Measurements from ENCODE around the gene KRTAP22-1. TPM values are rescaled to one million over a fixed set of nuclear protein-coding genes. Genes with fewer than 3 reads are reported as not detected.

Gene KRTAP22-1
- total RNA-seq, 2 experiments from 2014 or later = not detected

DNA sequence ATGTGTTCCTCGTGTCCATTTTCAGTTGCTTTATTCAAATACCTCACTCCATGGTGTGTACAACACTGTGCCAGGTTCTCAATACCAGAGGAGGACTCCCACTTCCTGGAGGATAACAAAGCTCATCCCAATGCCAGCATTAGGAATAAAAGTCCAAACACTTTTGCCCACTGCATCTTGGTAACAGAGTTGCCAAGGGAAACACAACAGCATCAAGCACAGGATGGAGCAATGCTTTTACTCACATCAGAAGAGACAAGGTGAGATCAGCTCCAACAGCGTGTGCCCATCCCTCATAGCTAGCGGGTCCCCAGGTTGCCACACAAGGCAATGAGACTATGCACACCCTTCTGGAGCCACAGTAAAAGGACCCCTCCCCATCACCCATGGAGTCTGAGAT lies 22.5 kb downstream of the KRTAP22-1 start:
- POLR2A ChIA-PET = no interaction called here
- CTCF ChIA-PET = no interaction called here

GRCh38 chr21:30625449-30626165 lies 24.7 kb downstream of the KRTAP22-1 start:
- ChIA-PET CTCF (no interaction called here), POLR2A (no interaction called here)

GRCh38 chr21:30628109-30628508 lies 27.2 kb downstream of the KRTAP22-1 start:
- ChIA-PET POLR2A (no interaction called here), CTCF (no interaction called here)

DNA sequence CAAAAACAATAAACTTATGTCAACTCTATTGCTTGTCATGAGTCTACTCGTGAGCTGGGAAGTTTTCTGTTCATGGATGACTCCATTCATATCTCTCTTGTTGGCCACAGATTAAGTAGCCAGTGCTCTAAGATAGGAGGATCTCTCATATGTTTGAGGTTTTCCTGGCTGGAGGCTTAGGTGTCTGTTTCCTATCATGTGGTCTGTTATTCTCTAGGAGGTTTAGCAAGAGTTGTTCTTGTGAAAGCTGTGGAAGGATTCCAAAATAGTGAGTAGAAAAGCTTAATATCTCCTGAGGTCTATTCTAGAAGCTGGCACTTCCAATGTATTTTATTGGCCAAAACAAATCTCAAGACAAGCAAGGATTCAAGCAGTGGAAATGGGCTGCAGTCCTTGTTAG lies 28.3 kb downstream of the KRTAP22-1 start:
- POLR2A ChIA-PET = no interaction called here

DNA sequence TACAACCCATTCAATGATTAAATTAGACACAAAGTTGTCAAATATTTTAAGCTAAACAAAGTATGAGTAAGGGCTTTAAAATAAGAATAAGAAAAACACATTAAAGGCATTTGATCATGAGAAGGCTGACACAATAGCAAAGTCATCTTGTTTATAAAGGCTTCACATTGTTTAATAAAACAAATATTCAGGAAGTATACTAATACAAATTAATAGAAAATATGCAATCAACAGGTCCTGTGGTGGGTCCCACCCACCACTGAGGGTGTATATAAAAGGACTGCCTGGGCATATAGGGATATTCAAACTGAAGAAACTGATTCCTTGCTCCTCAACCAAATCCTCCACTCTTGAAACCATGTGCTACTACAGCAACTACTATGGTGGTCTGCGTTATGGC lies 34.0 kb downstream of the KRTAP22-1 start, which contains the start of gene KRTAP20-2:
KRTAP20-2 (plus strand) TSS at position 301 of the 400 bp plus-strand sequence; CDS start at position 359, 58 bp downstream.
- POLR2A ChIA-PET = no interaction called here
- CTCF ChIA-PET = no interaction called here

More for the DNA sequence above, 28.3 kb downstream of the KRTAP22-1 start:
- CTCF ChIA-PET = no interaction called here

GRCh38 chr21:30638686-30639085 lies 37.8 kb downstream of the KRTAP22-1 start:
- ChIA-PET CTCF (no interaction called here), POLR2A (no interaction called here)

DNA sequence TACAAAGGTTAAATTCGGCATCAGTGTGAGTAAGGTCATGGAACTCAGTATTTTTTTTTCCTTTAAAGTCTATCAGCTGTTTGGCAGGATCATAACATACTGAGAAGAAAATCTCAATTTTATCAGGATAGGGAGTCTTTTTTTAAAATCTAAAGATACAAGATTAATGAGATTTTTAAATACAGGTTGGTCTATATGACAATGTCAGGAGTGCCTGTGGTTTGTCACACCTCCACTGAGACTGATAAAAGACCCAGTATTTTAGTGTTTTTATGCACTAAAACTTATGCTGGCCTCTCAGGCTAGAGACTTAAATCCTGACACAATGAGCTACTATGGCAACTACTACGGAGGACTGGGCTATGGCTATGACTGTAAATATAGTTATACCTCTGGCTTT lies 41.7 kb downstream of the KRTAP22-1 start, which contains the start of gene KRTAP20-3:
KRTAP20-3 (plus strand) TSS at position 301 of the 400 bp plus-strand sequence.
- POLR2A ChIA-PET = interaction anchor here (1.2 kb wide), 1 partner anchor 194 kb away, joined by 3 read pairs; no protein-coding TSS in a partner anchor
- CTCF ChIA-PET = no interaction called here

DNA sequence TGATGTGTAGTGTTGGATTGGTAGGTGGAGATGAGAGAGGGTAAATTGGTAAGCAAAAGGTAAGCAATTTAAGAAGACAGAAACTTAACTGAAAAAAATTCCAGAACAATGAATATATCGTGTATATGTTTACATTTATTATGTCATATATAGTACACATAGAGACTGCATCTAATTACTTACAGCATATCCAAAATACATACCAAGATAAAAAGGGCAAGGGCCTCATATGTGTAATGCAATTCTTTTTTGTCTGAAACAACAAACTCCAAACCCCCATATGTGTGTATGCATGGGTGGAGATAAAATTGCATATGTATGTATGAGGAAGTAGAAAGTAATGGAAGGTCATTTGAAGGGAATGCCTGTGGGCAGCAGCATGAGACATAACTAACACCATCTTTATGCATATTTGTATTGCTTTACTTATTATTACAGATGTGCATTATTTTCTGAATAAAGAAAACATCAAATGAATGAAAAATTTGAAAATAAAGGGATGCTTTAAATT lies 46.1 kb downstream of the KRTAP22-1 start:
- ChIA-PET CTCF (no interaction called here), POLR2A (no interaction called here)

Other genes with a start within 250 kb of the KRTAP22-1 start
- not detected for gene KRTAP13-2, start 228.8 kb upstream of the KRTAP22-1 start, total RNA-seq
- gene KRTAP13-1, start 205.1 kb upstream of the KRTAP22-1 start, total RNA-seq = not detected
- gene KRTAP13-3, start 175.2 kb upstream of the KRTAP22-1 start, total RNA-seq = not detected
- not detected for gene KRTAP13-4, start 170.9 kb upstream of the KRTAP22-1 start, total RNA-seq
- not detected for gene KRTAP15-1, start 160.8 kb upstream of the KRTAP22-1 start, total RNA-seq
- not detected for gene KRTAP19-1, start 120.7 kb upstream of the KRTAP22-1 start, total RNA-seq
- not detected for gene KRTAP19-2, start 113.7 kb upstream of the KRTAP22-1 start, total RNA-seq
- not detected for gene KRTAP19-3, start 109.1 kb upstream of the KRTAP22-1 start, total RNA-seq
- gene KRTAP19-4, start 103.9 kb upstream of the KRTAP22-1 start, total RNA-seq = not detected
- not detected for gene KRTAP19-5, start 98.9 kb upstream of the KRTAP22-1 start, total RNA-seq
- not detected for gene KRTAP19-6, start 59.2 kb upstream of the KRTAP22-1 start, total RNA-seq
- not detected for gene KRTAP19-7, start 39.8 kb upstream of the KRTAP22-1 start, total RNA-seq
- not detected for gene KRTAP22-2, start 10.7 kb upstream of the KRTAP22-1 start, total RNA-seq
- gene KRTAP6-3, start 8.6 kb upstream of the KRTAP22-1 start, total RNA-seq = not detected
- gene KRTAP6-2, start 2.2 kb upstream of the KRTAP22-1 start, total RNA-seq = not detected
- gene KRTAP6-1, start 12.8 kb downstream of the KRTAP22-1 start, total RNA-seq = not detected
- not detected for gene KRTAP20-1, start 15.3 kb downstream of the KRTAP22-1 start, total RNA-seq
- gene KRTAP20-4, start 19.5 kb downstream of the KRTAP22-1 start, total RNA-seq = not detected
- not detected for gene KRTAP20-2, start 34.1 kb downstream of the KRTAP22-1 start, total RNA-seq
- not detected for gene KRTAP20-3, start 41.8 kb downstream of the KRTAP22-1 start, total RNA-seq
- gene KRTAP21-3, start 117.7 kb downstream of the KRTAP22-1 start, total RNA-seq = not detected
- not detected for gene KRTAP21-2, start 146.2 kb downstream of the KRTAP22-1 start, total RNA-seq
- gene KRTAP21-1, start 154.3 kb downstream of the KRTAP22-1 start, total RNA-seq = not detected
- not detected for gene KRTAP8-1, start 212.2 kb downstream of the KRTAP22-1 start, total RNA-seq
- gene KRTAP7-1, start 228.7 kb downstream of the KRTAP22-1 start, total RNA-seq = not detected